ENCODE data around the gene RALGAPA1. TPM values are rescaled to one million over a fixed set of nuclear protein-coding genes. Genes with fewer than 3 reads are reported as not detected.

Gene RALGAPA1
- total and polyA plus RNA-seq, 2 donors, result 17.4 to 209 TPM

GRCh38 chr14:35576260-35576659, 232.8 kb downstream of the RALGAPA1 start:
- no peak overlapping the region for H3K27ac ChIP-seq (ENCODE audit: low read depth)
- no peak overlapping the region for H3K4me3 ChIP-seq (ENCODE audit: low read depth, low read length)
- DNase-seq (ENCODE audit: extremely low spot score), result no peak
- H3K4me1 ChIP-seq (ENCODE audit: insufficient read depth), result no peaks in the 10 kb centered on the region
- no peaks in the 10 kb centered on the region for H3K36me3 ChIP-seq (ENCODE audit: insufficient read depth)

GRCh38 chr14:35573911-35574310, 235.2 kb downstream of the RALGAPA1 start:
- H3K4me3 ChIP-seq (ENCODE audit: low read depth, low read length), result no peak overlapping the region
- DNase-seq (ENCODE audit: extremely low spot score), result peak; percentile 26
- 62% methylated on average over 2 of the region's 2 CpGs for WGBS
- H3K27ac ChIP-seq (ENCODE audit: low read depth), result no peak overlapping the region
- no peaks in the 10 kb centered on the region for H3K36me3 ChIP-seq (ENCODE audit: insufficient read depth)
- no peaks in the 10 kb centered on the region for H3K4me1 ChIP-seq (ENCODE audit: insufficient read depth)

- no peak for DNase-seq (ENCODE audit: extremely low spot score)
- H3K4me1 ChIP-seq (ENCODE audit: insufficient read depth), result no peaks in the 10 kb centered on the region
- no peak overlapping the region for H3K4me3 ChIP-seq (ENCODE audit: low read depth, low read length)
- H3K36me3 ChIP-seq (ENCODE audit: insufficient read depth), result no peaks in the 10 kb centered on the region
- H3K27ac ChIP-seq (ENCODE audit: low read depth), result no peak overlapping the region
- 98% methylated on average over 8 of the region's 8 CpGs for WGBS
These were observed 237.5 kb downstream of the RALGAPA1 start for GRCh38 chr14:35571598-35571997.

GRCh38 chr14:35565871-35566464, 243.1 kb downstream of the RALGAPA1 start:
- no peaks in the 10 kb centered on the region for H3K36me3 ChIP-seq (ENCODE audit: insufficient read depth)
- DNase-seq (ENCODE audit: extremely low spot score), result no peak
- H3K4me1 ChIP-seq (ENCODE audit: insufficient read depth), result no peaks in the 10 kb centered on the region
- H3K27ac ChIP-seq (ENCODE audit: low read depth), result no peak overlapping the region
- no peak overlapping the region for H3K4me3 ChIP-seq (ENCODE audit: low read depth, low read length)
- WGBS, result 96% methylated on average over 4 of the region's 4 CpGs

GRCh38 chr14:35558680-35559079, 250.4 kb downstream of the RALGAPA1 start:
- DNase-seq (ENCODE audit: extremely low spot score), result no peak
- H3K36me3 ChIP-seq (ENCODE audit: insufficient read depth), result no peaks in the 10 kb centered on the region
- H3K4me3 ChIP-seq (ENCODE audit: low read depth, low read length), result no peak overlapping the region
- WGBS, result 62% methylated on average over 2 of the region's 2 CpGs
- H3K27ac ChIP-seq (ENCODE audit: low read depth), result no peak overlapping the region
- no peaks in the 10 kb centered on the region for H3K4me1 ChIP-seq (ENCODE audit: insufficient read depth)

- Histone ChIP-seq H3K36me3 (ENCODE audit: insufficient read depth) (no peaks in the 10 kb centered on the region), H3K4me3 (ENCODE audit: low read depth, low read length) (no peak overlapping the region), H3K27ac (ENCODE audit: low read depth) (no peak overlapping the region), H3K4me1 (ENCODE audit: insufficient read depth) (no peaks in the 10 kb centered on the region)
- no peak for DNase-seq (ENCODE audit: extremely low spot score)
These were observed 251.8 kb downstream of the RALGAPA1 start for GRCh38 chr14:35557221-35557747.

- Histone ChIP-seq H3K4me3 (ENCODE audit: low read depth, low read length) (no peak overlapping the region), H3K36me3 (ENCODE audit: insufficient read depth) (no peaks in the 10 kb centered on the region), H3K27ac (ENCODE audit: low read depth) (no peak overlapping the region), H3K4me1 (ENCODE audit: insufficient read depth) (no peaks in the 10 kb centered on the region)
- 58% methylated on average over 1 of the region's 1 CpG for WGBS
- DNase-seq (ENCODE audit: extremely low spot score), result no peak
These were observed 252.5 kb downstream of the RALGAPA1 start for GRCh38 chr14:35556548-35556947.

- no peaks in the 10 kb centered on the region for H3K36me3 ChIP-seq (ENCODE audit: insufficient read depth)
- WGBS, result 52% methylated on average over 1 of the region's 1 CpG
- no peaks in the 10 kb centered on the region for H3K4me1 ChIP-seq (ENCODE audit: insufficient read depth)
- H3K27ac ChIP-seq (ENCODE audit: low read depth), result no peak overlapping the region
- DNase-seq (ENCODE audit: extremely low spot score), result no peak
- no peak overlapping the region for H3K4me3 ChIP-seq (ENCODE audit: low read depth, low read length)
These were observed 255.3 kb downstream of the RALGAPA1 start for GRCh38 chr14:35553808-35554207.

- WGBS, result 94% methylated on average over 1 of the region's 1 CpG
- no peak for DNase-seq (ENCODE audit: extremely low spot score)
- Histone ChIP-seq H3K36me3 (ENCODE audit: insufficient read depth) (no peaks in the 10 kb centered on the region), H3K27ac (ENCODE audit: low read depth) (no peak overlapping the region), H3K4me3 (ENCODE audit: low read depth, low read length) (no peak overlapping the region), H3K4me1 (ENCODE audit: insufficient read depth) (no peaks in the 10 kb centered on the region)
These were observed 258.0 kb downstream of the RALGAPA1 start for GRCh38 chr14:35551081-35551480.

GRCh38 chr14:35549551-35549950, 259.5 kb downstream of the RALGAPA1 start:
- Histone ChIP-seq H3K4me3 (ENCODE audit: low read depth, low read length) (no peak overlapping the region), H3K36me3 (ENCODE audit: insufficient read depth) (no peaks in the 10 kb centered on the region), H3K4me1 (ENCODE audit: insufficient read depth) (no peaks in the 10 kb centered on the region), H3K27ac (ENCODE audit: low read depth) (no peak overlapping the region)
- 80% methylated on average over 4 of the region's 4 CpGs for WGBS
- DNase-seq (ENCODE audit: extremely low spot score), result no peak

- WGBS, result 91% methylated on average over 5 of the region's 5 CpGs
- no peak for DNase-seq (ENCODE audit: extremely low spot score)
- H3K4me1 ChIP-seq (ENCODE audit: insufficient read depth), result no peaks in the 10 kb centered on the region
- no peak overlapping the region for H3K4me3 ChIP-seq (ENCODE audit: low read depth, low read length)
- H3K36me3 ChIP-seq (ENCODE audit: insufficient read depth), result no peaks in the 10 kb centered on the region
- no peak overlapping the region for H3K27ac ChIP-seq (ENCODE audit: low read depth)
These were observed 266.1 kb downstream of the RALGAPA1 start for GRCh38 chr14:35543006-35543405.

- Histone ChIP-seq H3K4me1 (ENCODE audit: insufficient read depth) (peaks cover 1% of the 10 kb centered on the region), H3K4me3 (ENCODE audit: low read depth, low read length) (no peak overlapping the region), H3K27ac (ENCODE audit: low read depth) (no peak overlapping the region), H3K36me3 (ENCODE audit: insufficient read depth) (no peaks in the 10 kb centered on the region)
- 68% methylated on average over 2 of the region's 2 CpGs for WGBS
- no peak for DNase-seq (ENCODE audit: extremely low spot score)
These were observed 269.1 kb downstream of the RALGAPA1 start for GRCh38 chr14:35539969-35540368.

GRCh38 chr14:35535483-35536112, 273.5 kb downstream of the RALGAPA1 start:
- DNase-seq (ENCODE audit: extremely low spot score), result no peak
- 9% methylated on average over 37 of the region's 37 CpGs for WGBS
- no peak overlapping the region for H3K27ac ChIP-seq (ENCODE audit: low read depth)
- H3K36me3 ChIP-seq (ENCODE audit: insufficient read depth), result no peaks in the 10 kb centered on the region
- H3K4me1 ChIP-seq (ENCODE audit: insufficient read depth), result peaks cover 6% of the 10 kb centered on the region
- H3K4me3 ChIP-seq (ENCODE audit: low read depth, low read length), result no peak overlapping the region

- DNase-seq (ENCODE audit: extremely low spot score), result no peak
- no peak overlapping the region for H3K4me3 ChIP-seq (ENCODE audit: low read depth, low read length)
- no peaks in the 10 kb centered on the region for H3K36me3 ChIP-seq (ENCODE audit: insufficient read depth)
- peaks cover 6% of the 10 kb centered on the region for H3K4me1 ChIP-seq (ENCODE audit: insufficient read depth)
- 3% methylated on average over 55 of the region's 55 CpGs for WGBS
- no peak overlapping the region for H3K27ac ChIP-seq (ENCODE audit: low read depth)
These were observed 274.1 kb downstream of the RALGAPA1 start for GRCh38 chr14:35534873-35535482.
